A549 (cell line): ENCODE measurements around the gene CLEC6A. TPM values are rescaled to one million over a fixed set of nuclear protein-coding genes. Genes with fewer than 3 reads are reported as not detected.

Experiments
- ATAC-seq, 2 experiments: fragments of 200-7000 bp in 1 of 2; fragments of >200 bp in 1 of 2; cut with Nextera tagmentation in 1 of 2; cut with Tn5 transposase in 1 of 2; 3 replicates each; pipeline versions ENCODE4 v1.8.0 to v1.9.1; 2018 to 2020; ENCODE audit warnings: mild to moderate bottlenecking in 1 of 2, moderate library complexity in 1 of 2
- CTCF ChIA-PET: fragments of 300-600 bp; sonication (Branson Sonifier 250); formaldehyde crosslinking; extraction: SDS; loops from one replicate; lab custom pipeline; 2021; ENCODE audit warnings: antibody characterized with exemption, inconsistent platforms; lab: Yijun Ruan, JAX
- POLR2A ChIA-PET: fragments of 350-600 bp; formaldehyde crosslinking; extraction: SDS; loops from one replicate; lab custom pipeline; 2021; ENCODE audit warnings: antibody characterized with exemption, inconsistent platforms; lab: Yijun Ruan, JAX
- DNase-seq, 2 experiments: peaks; one replicate each; pipeline versions ENCODE4 v3.0.0 to v3.0.0-alpha.2; 2011 to 2016; ENCODE audit warnings: low read depth in 1 of 2, low spot score in 1 of 2
- FAIRE-seq: peaks from 2 replicates; lab custom pipeline; 2011; peaks lifted over from hg19 to GRCh38; lab: Jason Lieb, UNC
- H3K27ac ChIP-seq, 2 experiments: fragments of >200 bp; sonication (Bioruptor Twin); formaldehyde crosslinking; 3 replicates each; pipeline ENCODE4 v1.5.1; 2016 to 2017
- H3K4me1 ChIP-seq: fragments of >200 bp; sonication (Bioruptor Twin); formaldehyde crosslinking; 3 replicates; pipeline ENCODE4 v1.6.1; 2016
- H3K4me2 ChIP-seq: fragments of >200 bp; sonication (Bioruptor Twin); formaldehyde crosslinking; 3 replicates; pipeline ENCODE4 v1.6.1; 2016
- H3K4me3 ChIP-seq: fragments of >200 bp; sonication (Bioruptor Twin); formaldehyde crosslinking; 3 replicates; pipeline ENCODE4 v1.5.1; 2016
- H3K9me3 ChIP-seq: fragments of >200 bp; sonication (Bioruptor Twin); formaldehyde crosslinking; 3 replicates; pipeline ENCODE4 v1.6.1; 2016
- CBX8 ChIP-seq: fragments of 200-600 bp; sonication (generic); IDR thresholded peaks from 2 replicates; pipeline ENCODE4 v1.6.1; 2016
- CEBPB ChIP-seq, 2 experiments: fragments of >200 bp in 1 of 2; sonication (Bioruptor Twin) in 1 of 2; formaldehyde crosslinking in 1 of 2; IDR thresholded peaks; 2 replicates each; pipeline ENCODE4 v1.6.1; 2012 to 2016
- CHD4 ChIP-seq: fragments of 200-600 bp; sonication (generic); IDR thresholded peaks from 2 replicates; pipeline ENCODE4 v1.6.1; 2016; ENCODE audit warnings: antibody characterized with exemption, mild to moderate bottlenecking, borderline replicate concordance
- EHMT2 ChIP-seq: fragments of 200-600 bp; sonication (generic); IDR thresholded peaks from 2 replicates; pipeline ENCODE4 v1.6.1; 2016; ENCODE audit warnings: antibody characterized with exemption, low read depth, mild to moderate bottlenecking, moderate library complexity
- FOSL2 ChIP-seq, 2 experiments: fragments of 450-650 bp in 1 of 2; fragments of >200 bp in 1 of 2; sonication (Bioruptor Twin) in 1 of 2; formaldehyde crosslinking; IDR thresholded peaks; 2 replicates each; pipeline versions ENCODE4 v1.5.0 to v1.6.1; 2016 to 2020; ENCODE audit warnings: mild to moderate bottlenecking in 1 of 2, moderate library complexity in 1 of 2
- FOXS1 ChIP-seq: fragments of 250-450 bp; sonication (Bioruptor Pico); IDR thresholded peaks from 2 replicates; pipeline ENCODE4 v1.5.0; 2020; ENCODE audit warnings: mild to moderate bottlenecking, moderate library complexity
- HDAC2 ChIP-seq: fragments of 200-600 bp; sonication (generic); IDR thresholded peaks from 2 replicates; pipeline ENCODE4 v1.6.1; 2016
- JUN ChIP-seq, 2 experiments: fragments of >200 bp; sonication (Bioruptor Twin); formaldehyde crosslinking; IDR thresholded peaks; 2 replicates in 1 of 2; 3 replicates in 1 of 2; pipeline ENCODE4 v1.6.1; 2016 to 2017
- JUNB ChIP-seq: fragments of >200 bp; sonication (Bioruptor Twin); formaldehyde crosslinking; IDR thresholded peaks from 2 replicates; pipeline ENCODE4 v1.6.1; 2016
- KDM5A ChIP-seq: fragments of 200-600 bp; sonication (generic); IDR thresholded peaks from 2 replicates; pipeline ENCODE4 v1.6.1; 2016; ENCODE audit warnings: antibody characterized with exemption, mild to moderate bottlenecking
- PHF8 ChIP-seq: fragments of 200-600 bp; sonication (generic); IDR thresholded peaks from 2 replicates; pipeline ENCODE4 v1.6.1; 2016; ENCODE audit warnings: low read depth, mild to moderate bottlenecking, antibody characterized with exemption, moderate library complexity, borderline replicate concordance
- POLR2A ChIP-seq: IDR thresholded peaks from 2 replicates; pipeline ENCODE4 v1.6.1; 2012; ENCODE audit warnings: mild to moderate bottlenecking, low read length
- POLR2AphosphoS2 ChIP-seq: conservative IDR thresholded peaks from 2 replicates; pipeline ENCODE4 v1.6.1; 2012; ENCODE audit warnings: low read length, improper control_type of control experiment, inconsistent platforms
- RARB ChIP-seq: fragments of 250-450 bp; sonication (Bioruptor Pico); IDR thresholded peaks from 2 replicates; pipeline ENCODE4 v1.8.0; 2021; ENCODE audit warnings: mild to moderate bottlenecking, moderate library complexity
- RCOR1 ChIP-seq: fragments of 150-350 bp; IDR thresholded peaks from 2 replicates; pipeline ENCODE4 v1.6.1; 2014; ENCODE audit warnings: antibody characterized with exemption, low read length, low read depth
- SREBF2 ChIP-seq: fragments of 450-650 bp; IDR thresholded peaks from 2 replicates; pipeline ENCODE4 v1.6.1; 2014; ENCODE audit warnings: mild to moderate bottlenecking, moderate library complexity
- TFCP2L1 ChIP-seq: fragments of 250-450 bp; sonication (Bioruptor Pico); IDR thresholded peaks from 2 replicates; pipeline ENCODE4 v1.5.0; 2021; ENCODE audit warnings: mild to moderate bottlenecking
- ZFP36 ChIP-seq: fragments of 450-650 bp; IDR thresholded peaks from 2 replicates; pipeline ENCODE4 v1.6.1; 2014; ENCODE audit warnings: borderline replicate concordance; ENCODE audit not compliant: partially characterized antibody
- ZNF302 ChIP-seq: fragments of 250-450 bp; sonication (Bioruptor Pico); IDR thresholded peaks from 2 replicates; pipeline ENCODE4 v1.9.0; 2021; ENCODE audit warnings: inconsistent platforms, mild to moderate bottlenecking, moderate library complexity
- ZSCAN20 ChIP-seq: fragments of 250-450 bp; sonication (Bioruptor Pico); IDR thresholded peaks from 2 replicates; pipeline ENCODE4 v1.8.0; 2022; ENCODE audit warnings: mild to moderate bottlenecking, moderate library complexity
- WGBS: methylation state at CpG from one replicate; pipeline ENCODE4 v1.1.6; 2017; ENCODE audit errors: missing lambda C conversion rate; 5-methylcytosine and 5-hydroxymethylcytosine counted together
- polyA plus RNA-seq, 4 experiments: library from polyadenylated mRNA; depleted of rRNA in 3 of 4; stranded (reverse); fragments of >200 nt; fragmentation: RNase III in 1 of 4; extraction: RNeasy Plus Mini Kit Qiagen cat#74134 plus additional on column Dnase treatment in 1 of 4; gene quantifications; 2 replicates in 3 of 4; 3 replicates in 1 of 4; pipeline ENCODE4 v1.2.3, GENCODE V29; 2011 to 2017
- TF ChIP-seq, protein P1 (sequence below): fragments of >200 bp; sonication (Bioruptor Twin); formaldehyde crosslinking; IDR thresholded peaks from 2 replicates; pipeline ENCODE4 v1.6.1; 2016
- TF ChIP-seq, protein P2 (sequence below): fragments of >200 bp; sonication (Bioruptor Twin); formaldehyde crosslinking; IDR thresholded peaks from 3 replicates; pipeline ENCODE4 v1.6.1; 2016
- TF ChIP-seq, protein P3 (sequence below): fragments of 450-650 bp; IDR thresholded peaks from 2 replicates; pipeline ENCODE4 v1.6.1; 2014; ENCODE audit warnings: antibody characterized with exemption
- TF ChIP-seq, protein P4 (sequence below): fragments of 200-600 bp; sonication (generic); IDR thresholded peaks from 2 replicates; pipeline ENCODE4 v1.6.1; 2016; ENCODE audit warnings: antibody characterized with exemption, mild to moderate bottlenecking, moderate library complexity

CLEC6A gene
- polyA plus RNA-seq, 2 of the 4 experiments (the other 2 are of a cell fraction) = not detected

DNA sequence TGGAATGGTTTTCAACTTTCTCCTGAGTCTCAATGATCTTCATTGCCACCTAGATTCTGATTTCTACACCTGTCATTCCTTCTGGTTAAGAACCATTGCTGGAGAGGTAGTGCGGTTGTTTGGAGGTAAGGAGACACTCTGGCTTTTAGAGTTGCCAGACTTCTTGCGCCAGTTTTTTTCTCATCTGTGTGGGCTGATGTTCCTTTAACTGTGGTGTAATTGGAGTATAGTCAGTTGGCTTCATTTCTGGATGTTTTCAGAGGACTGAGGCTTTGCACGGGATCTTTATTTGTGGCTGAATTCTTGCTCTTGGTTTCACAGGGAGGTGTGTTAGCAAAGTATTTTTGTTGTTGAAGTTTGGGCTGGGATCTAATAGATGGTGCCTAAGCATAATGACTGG, 51.8 kb downstream of the CLEC6A start:
- TF ChIP-seq PHF8 (no peak), CHD4 (no peak)
- TF ChIP-seq, all 56 proteins: peak for 0
- Histone ChIP-seq H3K4me2 (no peak overlapping the region), H3K9me3 (no peaks in the 10 kb centered on the region), H3K27ac (no peak overlapping the region), H3K4me3 (no peak overlapping the region), H3K4me1 (no peaks in the 10 kb centered on the region)
- no peak for ATAC-seq
- ChIA-PET POLR2A (no interaction called here), CTCF (interaction anchor here (1.1 to 1.8 kb wide), 2 partner anchors 37 to 150 kb away, joined by 3 to 7 read pairs; no protein-coding TSS in a partner anchor)
- no peak for DNase-seq
- 63% methylated on average over 3 of the region's 3 CpGs for WGBS
- no peak for FAIRE-seq

DNA sequence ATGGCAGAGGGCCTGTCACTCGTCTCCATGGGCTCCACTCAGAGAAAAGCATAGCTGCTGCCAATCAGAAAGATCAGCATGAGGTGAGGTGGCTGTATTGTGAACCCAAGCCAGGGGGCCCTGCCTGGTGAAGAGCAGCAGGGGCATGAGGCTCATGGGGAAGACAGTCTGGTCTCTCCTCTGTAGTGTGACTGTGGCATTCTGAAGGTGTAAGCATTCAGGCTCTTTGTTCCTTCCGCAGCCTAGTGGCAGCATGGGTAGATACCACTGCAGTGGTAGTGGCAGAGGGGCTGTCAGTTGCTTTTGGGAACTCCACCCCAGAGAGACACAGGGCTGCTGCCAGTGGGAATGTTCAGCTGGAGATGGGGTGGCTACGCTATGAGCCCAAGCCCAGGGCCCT, 52.5 kb downstream of the CLEC6A start:
- no peak for DNase-seq
- TF ChIP-seq CBX8 = no peak
- no peak for TF ChIP-seq POLR2A
- no peak for TF ChIP-seq JUN (IDR thresholded peaks at IDR 0.05)
- no peak for TF ChIP-seq EHMT2
- no peak for TF ChIP-seq CEBPB (IDR thresholded peaks at IDR 0.05)
- TF ChIP-seq RARB = no peak
- no peak for TF ChIP-seq TFCP2L1 (CRISPR knock-in tag)
- TF ChIP-seq ZFP36 = no peak
- TF ChIP-seq, protein P1, sequence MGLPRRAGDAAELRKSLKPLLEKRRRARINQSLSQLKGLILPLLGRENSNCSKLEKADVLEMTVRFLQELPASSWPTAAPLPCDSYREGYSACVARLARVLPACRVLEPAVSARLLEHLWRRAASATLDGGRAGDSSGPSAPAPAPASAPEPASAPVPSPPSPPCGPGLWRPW = no peak
- no peak for TF ChIP-seq JUNB
- no peak for TF ChIP-seq HDAC2
- no peak for TF ChIP-seq CHD4
- TF ChIP-seq, protein P2, sequence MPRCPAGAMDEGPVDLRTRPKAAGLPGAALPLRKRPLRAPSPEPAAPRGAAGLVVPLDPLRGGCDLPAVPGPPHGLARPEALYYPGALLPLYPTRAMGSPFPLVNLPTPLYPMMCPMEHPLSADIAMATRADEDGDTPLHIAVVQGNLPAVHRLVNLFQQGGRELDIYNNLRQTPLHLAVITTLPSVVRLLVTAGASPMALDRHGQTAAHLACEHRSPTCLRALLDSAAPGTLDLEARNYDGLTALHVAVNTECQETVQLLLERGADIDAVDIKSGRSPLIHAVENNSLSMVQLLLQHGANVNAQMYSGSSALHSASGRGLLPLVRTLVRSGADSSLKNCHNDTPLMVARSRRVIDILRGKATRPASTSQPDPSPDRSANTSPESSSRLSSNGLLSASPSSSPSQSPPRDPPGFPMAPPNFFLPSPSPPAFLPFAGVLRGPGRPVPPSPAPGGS = no peak
- no peak for TF ChIP-seq RCOR1
- TF ChIP-seq FOSL2 (IDR thresholded peaks at IDR 0.05) = no peak
- no peak for TF ChIP-seq FOSL2 (CRISPR knock-in tag; IDR thresholded peaks at IDR 0.05)
- TF ChIP-seq, protein P3, sequence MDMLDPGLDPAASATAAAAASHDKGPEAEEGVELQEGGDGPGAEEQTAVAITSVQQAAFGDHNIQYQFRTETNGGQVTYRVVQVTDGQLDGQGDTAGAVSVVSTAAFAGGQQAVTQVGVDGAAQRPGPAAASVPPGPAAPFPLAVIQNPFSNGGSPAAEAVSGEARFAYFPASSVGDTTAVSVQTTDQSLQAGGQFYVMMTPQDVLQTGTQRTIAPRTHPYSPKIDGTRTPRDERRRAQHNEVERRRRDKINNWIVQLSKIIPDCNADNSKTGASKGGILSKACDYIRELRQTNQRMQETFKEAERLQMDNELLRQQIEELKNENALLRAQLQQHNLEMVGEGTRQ = no peak
- TF ChIP-seq POLR2AphosphoS2 = no peak
- TF ChIP-seq, all 56 proteins: peak for 0
- no peak overlapping the region for H3K27ac ChIP-seq
- ChIA-PET CTCF (interaction anchor here (1.1 to 1.8 kb wide), 2 partner anchors 36 to 149 kb away, joined by 3 to 7 read pairs; no protein-coding TSS in a partner anchor), POLR2A (no interaction called here)
- no peak overlapping the region for H3K4me2 ChIP-seq
- H3K4me3 ChIP-seq = no peak overlapping the region
- H3K9me3 ChIP-seq = no peaks in the 10 kb centered on the region
- no peaks in the 10 kb centered on the region for H3K4me1 ChIP-seq
- 41% methylated on average over 3 of the region's 3 CpGs for WGBS
- ATAC-seq (no peak), FAIRE-seq (no peak)

DNA sequence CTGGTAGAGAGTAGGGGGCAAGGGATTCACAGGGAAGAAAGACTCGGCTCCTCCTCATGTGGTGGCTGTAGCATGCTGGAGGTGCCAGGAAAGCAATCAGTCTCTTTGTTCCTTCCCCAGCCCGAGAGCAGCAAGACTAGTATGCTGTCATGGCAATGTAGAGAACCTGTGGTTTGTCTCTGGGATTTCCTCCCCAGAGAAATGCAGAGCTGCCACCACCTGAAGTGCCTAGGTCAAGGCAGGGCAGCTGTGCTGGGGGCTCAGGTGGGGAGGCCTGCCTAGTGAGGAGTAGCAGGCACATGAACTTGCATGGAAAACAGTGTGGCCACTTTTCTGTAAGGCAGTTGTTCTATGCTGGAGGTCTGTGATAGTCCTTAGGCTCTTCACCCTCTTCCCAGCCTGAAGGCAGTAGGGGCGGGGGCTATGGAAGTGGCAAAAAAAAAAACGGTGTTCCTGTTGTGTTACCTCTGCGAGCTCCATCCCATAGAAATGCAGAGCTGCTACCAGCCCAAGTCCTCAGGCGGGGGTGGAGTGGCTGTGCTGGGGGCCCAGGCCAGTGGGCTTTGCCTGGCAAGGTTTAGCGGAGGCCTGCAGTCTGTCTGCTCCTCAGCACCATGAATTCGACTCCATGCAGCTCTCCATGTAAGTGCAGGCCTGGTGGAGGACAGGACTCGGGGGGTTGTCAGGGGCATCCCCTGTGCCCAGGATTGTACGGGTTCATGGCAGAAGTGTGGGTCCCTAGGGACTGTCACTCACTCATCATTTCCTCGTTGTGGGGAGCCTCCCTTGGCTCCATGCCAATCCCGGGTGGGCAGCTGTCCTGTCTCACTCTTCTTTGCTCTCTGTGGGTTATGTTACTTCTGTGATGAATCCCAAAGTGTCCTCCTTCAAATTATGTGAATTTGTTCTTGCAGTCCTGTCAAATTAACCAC, 53.4 kb downstream of the CLEC6A start:
- H3K9me3 ChIP-seq = no peaks in the 10 kb centered on the region
- no peak for FAIRE-seq
- CTCF ChIA-PET = interaction anchor here (0.6 to 1.8 kb wide), 3 partner anchors 35 to 55 kb away, joined by 3 to 7 read pairs (median 3); no protein-coding TSS in a partner anchor

More for the DNA sequence above, 53.4 kb downstream of the CLEC6A start:
- WGBS = 30% methylated on average over 12 of the region's 12 CpGs
- POLR2A ChIA-PET = no interaction called here
- TF ChIP-seq ZNF302 (CRISPR knock-in tag) = no peak
- TF ChIP-seq RARB = no peak
- TF ChIP-seq ZSCAN20 (CRISPR knock-in tag) = no peak
- no peak for TF ChIP-seq SREBF2
- no peak for TF ChIP-seq CEBPB (IDR thresholded peaks at IDR 0.05)
- TF ChIP-seq, protein P4, sequence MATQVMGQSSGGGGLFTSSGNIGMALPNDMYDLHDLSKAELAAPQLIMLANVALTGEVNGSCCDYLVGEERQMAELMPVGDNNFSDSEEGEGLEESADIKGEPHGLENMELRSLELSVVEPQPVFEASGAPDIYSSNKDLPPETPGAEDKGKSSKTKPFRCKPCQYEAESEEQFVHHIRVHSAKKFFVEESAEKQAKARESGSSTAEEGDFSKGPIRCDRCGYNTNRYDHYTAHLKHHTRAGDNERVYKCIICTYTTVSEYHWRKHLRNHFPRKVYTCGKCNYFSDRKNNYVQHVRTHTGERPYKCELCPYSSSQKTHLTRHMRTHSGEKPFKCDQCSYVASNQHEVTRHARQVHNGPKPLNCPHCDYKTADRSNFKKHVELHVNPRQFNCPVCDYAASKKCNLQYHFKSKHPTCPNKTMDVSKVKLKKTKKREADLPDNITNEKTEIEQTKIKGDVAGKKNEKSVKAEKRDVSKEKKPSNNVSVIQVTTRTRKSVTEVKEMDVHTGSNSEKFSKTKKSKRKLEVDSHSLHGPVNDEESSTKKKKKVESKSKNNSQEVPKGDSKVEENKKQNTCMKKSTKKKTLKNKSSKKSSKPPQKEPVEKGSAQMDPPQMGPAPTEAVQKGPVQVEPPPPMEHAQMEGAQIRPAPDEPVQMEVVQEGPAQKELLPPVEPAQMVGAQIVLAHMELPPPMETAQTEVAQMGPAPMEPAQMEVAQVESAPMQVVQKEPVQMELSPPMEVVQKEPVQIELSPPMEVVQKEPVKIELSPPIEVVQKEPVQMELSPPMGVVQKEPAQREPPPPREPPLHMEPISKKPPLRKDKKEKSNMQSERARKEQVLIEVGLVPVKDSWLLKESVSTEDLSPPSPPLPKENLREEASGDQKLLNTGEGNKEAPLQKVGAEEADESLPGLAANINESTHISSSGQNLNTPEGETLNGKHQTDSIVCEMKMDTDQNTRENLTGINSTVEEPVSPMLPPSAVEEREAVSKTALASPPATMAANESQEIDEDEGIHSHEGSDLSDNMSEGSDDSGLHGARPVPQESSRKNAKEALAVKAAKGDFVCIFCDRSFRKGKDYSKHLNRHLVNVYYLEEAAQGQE = no peak
- no peak for TF ChIP-seq FOXS1 (CRISPR knock-in tag)
- no peak for TF ChIP-seq POLR2A
- no peak for TF ChIP-seq KDM5A
- ATAC-seq (no peak), DNase-seq (no peak)
- Histone ChIP-seq H3K27ac (no peak overlapping the region), H3K4me2 (no peak overlapping the region), H3K4me1 (no peaks in the 10 kb centered on the region), H3K4me3 (no peak overlapping the region)
